Measurements from ENCODE around the gene ZNRF4. TPM values are rescaled to one million over a fixed set of nuclear protein-coding genes. Genes with fewer than 3 reads are reported as not detected.

Gene ZNRF4
- total RNA-seq, 1 experiment from 2014 or later: not detected

- POLR2A ChIA-PET: no interaction called here
- no peak overlapping the region for H3K27ac Mint-ChIP-seq
- peaks cover 27% of the 10 kb centered on the region for H3K27me3 Mint-ChIP-seq (ENCODE audit: low read depth)
- H3K36me3 Mint-ChIP-seq: peaks cover 5% of the 10 kb centered on the region; the same call in 1 of the 2 replicates
- no peak overlapping the region; the same call in 1 of the 2 replicates for H3K4me3 Mint-ChIP-seq
- ATAC-seq: no peak
- peaks cover 25% of the 10 kb centered on the region for H3K9me3 Mint-ChIP-seq
- no peak for TF ChIP-seq ZNF425 (CRISPR knock-in tag; conservative IDR thresholded peaks at IDR 0.05)
- TF ChIP-seq GRHL2 (CRISPR knock-in tag; IDR thresholded peaks at IDR 0.05; ENCODE audit: insufficient replicate concordance, severe bottlenecking): no peak
- TF ChIP-seq MYBL2 (CRISPR knock-in tag; IDR thresholded peaks at IDR 0.05): no peak
- TF ChIP-seq, protein P1, sequence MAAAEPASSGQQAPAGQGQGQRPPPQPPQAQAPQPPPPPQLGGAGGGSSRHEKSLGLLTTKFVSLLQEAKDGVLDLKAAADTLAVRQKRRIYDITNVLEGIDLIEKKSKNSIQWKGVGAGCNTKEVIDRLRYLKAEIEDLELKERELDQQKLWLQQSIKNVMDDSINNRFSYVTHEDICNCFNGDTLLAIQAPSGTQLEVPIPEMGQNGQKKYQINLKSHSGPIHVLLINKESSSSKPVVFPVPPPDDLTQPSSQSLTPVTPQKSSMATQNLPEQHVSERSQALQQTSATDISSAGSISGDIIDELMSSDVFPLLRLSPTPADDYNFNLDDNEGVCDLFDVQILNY (CRISPR knock-in tag; IDR thresholded peaks at IDR 0.05): no peak
- no peak for TF ChIP-seq CDX4 (CRISPR knock-in tag; IDR thresholded peaks at IDR 0.05; ENCODE audit: borderline replicate concordance)
- TF ChIP-seq ZNF532 (CRISPR knock-in tag; IDR thresholded peaks at IDR 0.05; ENCODE audit: borderline replicate concordance): no peak
- TF ChIP-seq IRF1 (CRISPR knock-in tag; IDR thresholded peaks at IDR 0.05): no peak
- TF ChIP-seq, protein P2, sequence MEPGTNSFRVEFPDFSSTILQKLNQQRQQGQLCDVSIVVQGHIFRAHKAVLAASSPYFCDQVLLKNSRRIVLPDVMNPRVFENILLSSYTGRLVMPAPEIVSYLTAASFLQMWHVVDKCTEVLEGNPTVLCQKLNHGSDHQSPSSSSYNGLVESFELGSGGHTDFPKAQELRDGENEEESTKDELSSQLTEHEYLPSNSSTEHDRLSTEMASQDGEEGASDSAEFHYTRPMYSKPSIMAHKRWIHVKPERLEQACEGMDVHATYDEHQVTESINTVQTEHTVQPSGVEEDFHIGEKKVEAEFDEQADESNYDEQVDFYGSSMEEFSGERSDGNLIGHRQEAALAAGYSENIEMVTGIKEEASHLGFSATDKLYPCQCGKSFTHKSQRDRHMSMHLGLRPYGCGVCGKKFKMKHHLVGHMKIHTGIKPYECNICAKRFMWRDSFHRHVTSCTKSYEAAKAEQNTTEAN (CRISPR knock-in tag; IDR thresholded peaks at IDR 0.05): no peak
- no peak for TF ChIP-seq ATF1 (CRISPR knock-in tag; IDR thresholded peaks at IDR 0.05)
- TF ChIP-seq USF2 (CRISPR knock-in tag; IDR thresholded peaks at IDR 0.05): no peak
- no peak for TF ChIP-seq TEAD1 (CRISPR knock-in tag; IDR thresholded peaks at IDR 0.05)
- CTCF ChIA-PET: interaction anchor here (1.4 kb wide), 1 partner anchor 26 kb away, joined by 3 read pairs; no protein-coding TSS in a partner anchor
- DNase-seq (ENCODE audit: low spot score): no peak
- peaks cover 4% of the 10 kb centered on the region; the same call in 1 of the 2 replicates for H3K4me1 Mint-ChIP-seq
Observed at GRCh38 chr19:5478925-5479588, 23.8 kb downstream of the ZNRF4 start.

DNA sequence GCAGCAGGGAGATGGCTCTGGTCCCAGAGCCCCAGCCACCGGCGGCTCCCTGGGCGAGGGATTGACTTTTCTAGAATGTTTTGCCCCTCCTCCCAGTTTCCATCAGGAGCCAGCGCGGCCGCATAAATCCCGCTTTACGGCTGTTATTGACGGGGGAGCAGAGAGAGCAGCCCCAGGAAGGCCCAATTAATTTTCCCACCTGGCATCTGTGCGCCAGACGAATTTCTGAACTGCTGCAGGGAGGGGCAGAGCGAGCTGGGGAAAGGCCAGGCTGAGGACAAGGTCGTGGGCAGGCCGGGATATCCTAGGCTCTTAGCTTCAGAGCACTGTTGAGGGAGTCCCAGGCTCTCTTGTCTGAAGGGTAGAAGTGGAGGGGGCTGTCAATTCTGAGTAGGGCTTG is 24.7 kb downstream of the ZNRF4 start:
- CTCF ChIA-PET: interaction anchor here (0.8 to 1.4 kb wide), 2 partner anchors 25 to 102 kb away, joined by 3 read pairs; no protein-coding TSS in a partner anchor
- H3K27ac Mint-ChIP-seq: no peak overlapping the region
- H3K36me3 Mint-ChIP-seq: peaks cover 5% of the 10 kb centered on the region; the same call in 1 of the 2 replicates
- peaks cover 32% of the 10 kb centered on the region for H3K27me3 Mint-ChIP-seq (ENCODE audit: low read depth)
- POLR2A ChIA-PET: no interaction called here
- peaks cover 4% of the 10 kb centered on the region; the same call in 1 of the 2 replicates for H3K4me1 Mint-ChIP-seq
- no peak overlapping the region for H3K4me3 Mint-ChIP-seq
- H3K9me3 Mint-ChIP-seq: peaks cover 25% of the 10 kb centered on the region
- DNase-seq (ENCODE audit: low spot score) (no peak), ATAC-seq (no peak)
- TF ChIP-seq E2F1 (CRISPR knock-in tag; IDR thresholded peaks at IDR 0.05) (no peak), OVOL2 (CRISPR knock-in tag; IDR thresholded peaks at IDR 0.05; ENCODE audit: borderline replicate concordance) (no peak), TEAD1 (CRISPR knock-in tag; IDR thresholded peaks at IDR 0.05) (no peak), NFATC4 (CRISPR knock-in tag; IDR thresholded peaks at IDR 0.05) (no peak), ZNF138 (CRISPR knock-in tag; conservative IDR thresholded peaks at IDR 0.05) (no peak), NR1H2 (CRISPR knock-in tag; IDR thresholded peaks at IDR 0.05) (no peak), FOXP1 (CRISPR knock-in tag; IDR thresholded peaks at IDR 0.05; ENCODE audit: borderline replicate concordance) (no peak), JUN (CRISPR knock-in tag; IDR thresholded peaks at IDR 0.05) (no peak)
- TF ChIP-seq, protein P3, sequence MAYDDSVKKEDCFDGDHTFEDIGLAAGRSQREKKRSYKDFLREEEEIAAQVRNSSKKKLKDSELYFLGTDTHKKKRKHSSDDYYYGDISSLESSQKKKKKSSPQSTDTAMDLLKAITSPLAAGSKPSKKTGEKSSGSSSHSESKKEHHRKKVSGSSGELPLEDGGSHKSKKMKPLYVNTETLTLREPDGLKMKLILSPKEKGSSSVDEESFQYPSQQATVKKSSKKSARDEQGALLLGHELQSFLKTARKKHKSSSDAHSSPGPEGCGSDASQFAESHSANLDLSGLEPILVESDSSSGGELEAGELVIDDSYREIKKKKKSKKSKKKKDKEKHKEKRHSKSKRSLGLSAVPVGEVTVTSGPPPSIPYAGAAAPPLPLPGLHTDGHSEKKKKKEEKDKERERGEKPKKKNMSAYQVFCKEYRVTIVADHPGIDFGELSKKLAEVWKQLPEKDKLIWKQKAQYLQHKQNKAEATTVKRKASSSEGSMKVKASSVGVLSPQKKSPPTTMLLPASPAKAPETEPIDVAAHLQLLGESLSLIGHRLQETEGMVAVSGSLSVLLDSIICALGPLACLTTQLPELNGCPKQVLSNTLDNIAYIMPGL (CRISPR knock-in tag; IDR thresholded peaks at IDR 0.05): no peak

Data from WTC11 (cell line).